Peyer's patch (tissue), 4 donors: Measurements from ENCODE around the gene NELL1.

Experiments
- CTCF ChIP-seq, 6 experiments: fragments of 450-650 bp in 4 of 6; fragments of 200-600 bp in 2 of 6; sonication (generic) in 1 of 6; IDR thresholded peaks; one replicate each; pipeline ENCODE4 v1.5.1; 2017 to 2019; ENCODE audit warnings: antibody characterized with exemption in 6 of 6, mild to moderate bottlenecking in 3 of 6, moderate library complexity in 1 of 6
- POLR2A ChIP-seq, 2 donors: fragments of 450-650 bp; IDR thresholded peaks; one replicate each; pipeline ENCODE4 v1.5.1; 2017; ENCODE audit warnings: antibody characterized with exemption in 2 of 2, mild to moderate bottlenecking in 2 of 2, moderate library complexity in 2 of 2

- TF ChIP-seq CTCF (IDR thresholded peaks at IDR 0.05) (no peak), POLR2A (IDR thresholded peaks at IDR 0.05) (no peak)
Measured at GRCh38 chr11:20844630-20845029, 175.2 kb downstream of the NELL1 start.
